HL-60 (cell line): Measurements from ENCODE around the gene LTBP3.
A peak's percentile ranks its signal among the peaks of the same experiment; 100 is the strongest.

Experiments used
- DNase-seq, 2 experiments: peaks; one replicate each; pipeline ENCODE4 v3.0.0-alpha.2; 2010 to 2020; ENCODE audit warnings: low read depth in 1 of 2, low spot score in 1 of 2
- H3K27ac ChIP-seq: fragments of 250-450 bp; sonication (Bioruptor Pico); replicated peaks from 2 replicates; pipeline ENCODE4 v1.5.1; 2020; ENCODE audit warnings: mild to moderate bottlenecking, moderate library complexity
- H3K27me3 ChIP-seq: fragments of 250-450 bp; sonication (Bioruptor Pico); 2 replicates; pipeline ENCODE4 v1.5.1; 2021; ENCODE audit warnings: mild to moderate bottlenecking, moderate library complexity; ENCODE audit not compliant: insufficient read depth, poor library complexity, severe bottlenecking
- H3K4me3 ChIP-seq: replicated peaks from 2 replicates; pipeline ENCODE4 v1.5.1; 2011; ENCODE audit warnings: mild to moderate bottlenecking, control low read depth, low read length; ENCODE audit not compliant: insufficient read depth
- CTCF ChIP-seq: IDR thresholded peaks from one replicate; pipeline ENCODE4 v1.5.1; 2011; ENCODE audit warnings: low read length, control low read depth, inconsistent platforms; ENCODE audit not compliant: insufficient read depth
- GABPA ChIP-seq: IDR thresholded peaks from 2 replicates; pipeline ENCODE4 v1.6.1; 2012; ENCODE audit warnings: low read depth
- POLR2AphosphoS5 ChIP-seq: IDR thresholded peaks from 2 replicates; pipeline ENCODE4 v1.6.1; 2012; ENCODE audit warnings: low read depth
- REST ChIP-seq: IDR thresholded peaks from 2 replicates; pipeline ENCODE4 v1.6.1; 2012; ENCODE audit warnings: low read depth; ENCODE audit not compliant: insufficient replicate concordance
- SPI1 ChIP-seq: IDR thresholded peaks from 2 replicates; pipeline ENCODE4 v1.6.1; 2012; ENCODE audit warnings: low read depth, mild to moderate bottlenecking, borderline replicate concordance

LTBP3 gene

GRCh38 chr11:65530157-65530496 lies 28.0 kb downstream of the LTBP3 start:
- no peak for DNase-seq

GRCh38 chr11:65529475-65530156 lies 28.5 kb downstream of the LTBP3 start:
- Histone ChIP-seq H3K27ac (no peak overlapping the region), H3K27me3 (no peaks in the 10 kb centered on the region), H3K4me3 (no peak overlapping the region)
- no peak for TF ChIP-seq POLR2AphosphoS5
- no peak for TF ChIP-seq CTCF
- TF ChIP-seq GABPA = no peak
- TF ChIP-seq SPI1 = no peak
- TF ChIP-seq REST = no peak
- no peak for DNase-seq

More at GRCh38 chr11:65530157-65530496, 28.0 kb downstream of the LTBP3 start:
- Histone ChIP-seq H3K27ac (no peak overlapping the region), H3K4me3 (no peak overlapping the region), H3K27me3 (no peaks in the 10 kb centered on the region)
- TF ChIP-seq POLR2AphosphoS5 (no peak), CTCF (peak; percentile 26)

GRCh38 chr11:65528819-65529350 lies 29.3 kb downstream of the LTBP3 start:
- no peak for TF ChIP-seq POLR2AphosphoS5
- no peak for TF ChIP-seq CTCF
- no peak for TF ChIP-seq REST
- no peak for TF ChIP-seq SPI1
- TF ChIP-seq GABPA = no peak
- Histone ChIP-seq H3K27ac (no peak overlapping the region), H3K27me3 (no peaks in the 10 kb centered on the region), H3K4me3 (no peak overlapping the region)
- no peak for DNase-seq

GRCh38 chr11:65526744-65527143 lies 31.4 kb downstream of the LTBP3 start:
- no peak for DNase-seq
- Histone ChIP-seq H3K27ac (no peak overlapping the region), H3K27me3 (no peaks in the 10 kb centered on the region), H3K4me3 (no peak overlapping the region)
- no peak for TF ChIP-seq GABPA
- TF ChIP-seq CTCF = no peak
- no peak for TF ChIP-seq SPI1
- TF ChIP-seq POLR2AphosphoS5 = no peak
- TF ChIP-seq REST = no peak
